SK-N-SH treated with all-trans-retinoic acid at 6 μM for 48 hours (cell line): Measurements from ENCODE around the gene NRDE2.

ENCODE experiments used
- ARNTL ChIP-seq: fragments of 450-650 bp; formaldehyde crosslinking; IDR thresholded peaks from 2 replicates; pipeline ENCODE4 v1.5.0; 2020; ENCODE audit warnings: low read depth, mild to moderate bottlenecking, moderate library complexity, borderline replicate concordance
- GLIS3 ChIP-seq: fragments of 250-450 bp; sonication (Bioruptor Pico); IDR thresholded peaks from 2 replicates; pipeline ENCODE4 v1.5.0; 2020; ENCODE audit warnings: mild to moderate bottlenecking, moderate library complexity
- TCF4 ChIP-seq: fragments of 250-450 bp; sonication (Bioruptor Pico); IDR thresholded peaks from 2 replicates; pipeline ENCODE4 v1.8.0; 2021; ENCODE audit warnings: mild to moderate bottlenecking, moderate library complexity, borderline replicate concordance
- ZC3H10 ChIP-seq: fragments of 250-450 bp; sonication (Bioruptor Pico); IDR thresholded peaks from 2 replicates; pipeline ENCODE4 v1.5.1; 2021; ENCODE audit warnings: mild to moderate bottlenecking, moderate library complexity
- ZFP3 ChIP-seq: fragments of 250-450 bp; sonication (Bioruptor Pico); IDR thresholded peaks from 2 replicates; pipeline ENCODE4 v1.5.0; 2020; ENCODE audit warnings: mild to moderate bottlenecking, moderate library complexity
- ZNF565 ChIP-seq: fragments of 450-650 bp; formaldehyde crosslinking; conservative IDR thresholded peaks from 2 replicates; pipeline ENCODE4 v1.5.0; 2020; ENCODE audit warnings: low read depth, mild to moderate bottlenecking, moderate library complexity
- TF ChIP-seq, protein P1 (sequence below): fragments of 250-450 bp; sonication (Bioruptor Pico); IDR thresholded peaks from 2 replicates; pipeline ENCODE4 v1.5.0; 2020; ENCODE audit warnings: mild to moderate bottlenecking, moderate library complexity

- TF ChIP-seq ZC3H10 (no peak), TCF4 (CRISPR knock-in tag) (no peak), ZNF565 (CRISPR knock-in tag) (no peak), ZFP3 (CRISPR knock-in tag) (no peak), ARNTL (CRISPR knock-in tag) (no peak), GLIS3 (CRISPR knock-in tag) (no peak)
- TF ChIP-seq, protein P1, sequence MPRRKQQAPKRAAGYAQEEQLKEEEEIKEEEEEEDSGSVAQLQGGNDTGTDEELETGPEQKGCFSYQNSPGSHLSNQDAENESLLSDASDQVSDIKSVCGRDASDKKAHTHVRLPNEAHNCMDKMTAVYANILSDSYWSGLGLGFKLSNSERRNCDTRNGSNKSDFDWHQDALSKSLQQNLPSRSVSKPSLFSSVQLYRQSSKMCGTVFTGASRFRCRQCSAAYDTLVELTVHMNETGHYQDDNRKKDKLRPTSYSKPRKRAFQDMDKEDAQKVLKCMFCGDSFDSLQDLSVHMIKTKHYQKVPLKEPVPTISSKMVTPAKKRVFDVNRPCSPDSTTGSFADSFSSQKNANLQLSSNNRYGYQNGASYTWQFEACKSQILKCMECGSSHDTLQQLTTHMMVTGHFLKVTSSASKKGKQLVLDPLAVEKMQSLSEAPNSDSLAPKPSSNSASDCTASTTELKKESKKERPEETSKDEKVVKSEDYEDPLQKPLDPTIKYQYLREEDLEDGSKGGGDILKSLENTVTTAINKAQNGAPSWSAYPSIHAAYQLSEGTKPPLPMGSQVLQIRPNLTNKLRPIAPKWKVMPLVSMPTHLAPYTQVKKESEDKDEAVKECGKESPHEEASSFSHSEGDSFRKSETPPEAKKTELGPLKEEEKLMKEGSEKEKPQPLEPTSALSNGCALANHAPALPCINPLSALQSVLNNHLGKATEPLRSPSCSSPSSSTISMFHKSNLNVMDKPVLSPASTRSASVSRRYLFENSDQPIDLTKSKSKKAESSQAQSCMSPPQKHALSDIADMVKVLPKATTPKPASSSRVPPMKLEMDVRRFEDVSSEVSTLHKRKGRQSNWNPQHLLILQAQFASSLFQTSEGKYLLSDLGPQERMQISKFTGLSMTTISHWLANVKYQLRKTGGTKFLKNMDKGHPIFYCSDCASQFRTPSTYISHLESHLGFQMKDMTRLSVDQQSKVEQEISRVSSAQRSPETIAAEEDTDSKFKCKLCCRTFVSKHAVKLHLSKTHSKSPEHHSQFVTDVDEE = no peak
Measured at GRCh38 chr14:90349739-90350138, 18.0 kb upstream of the NRDE2 start.
